K562 (cell line): Measurements from ENCODE around the gene LRP1. TPM values are rescaled to one million over a fixed set of nuclear protein-coding genes. Genes with fewer than 3 reads are reported as not detected.

Experiments
- ATAC-seq: fragments of 200-7000 bp; cut with Tn5 transposase; 3 replicates; pipeline ENCODE4 v1.9.1; 2020; ENCODE audit warnings: moderate library complexity
- BruUV-seq: library from RNA; stranded (reverse); fragments of 400-500 nt; replicated peaks from 2 replicates; lab custom pipeline; 2021; lab: Mats Ljungman, UMichigan
- CTCF ChIA-PET: fragments of 300-600 bp; formaldehyde crosslinking; extraction: SDS; loops from one replicate; lab custom pipeline; 2021; ENCODE audit warnings: low intra/inter-chr PET ratio; lab: Yijun Ruan, JAX
- POLR2A ChIA-PET: fragments of 300-600, 350-650 bp; sonication (Branson Sonifier 250); formaldehyde crosslinking; extraction: SDS; loops from one replicate; lab custom pipeline; 2021; ENCODE audit warnings: antibody characterized with exemption, inconsistent platforms; lab: Yijun Ruan, JAX
- DNase-seq, 4 experiments: peaks; one replicate each; pipeline versions ENCODE4 v3.0.0 to v3.0.0-alpha.2; 2011 to 2018; ENCODE audit warnings: low spot score in 3 of 4, mixed read lengths in 3 of 4; ENCODE audit errors: extremely low read depth in 1 of 4
- FAIRE-seq: peaks from 2 replicates; lab custom pipeline; 2011; peaks lifted over from hg19 to GRCh38; lab: Jason Lieb, UNC
- H2AFZ ChIP-seq: 2 replicates; pipeline ENCODE4 v1.6.0; 2011; ENCODE audit warnings: low read depth, low read length, control low read depth, inconsistent platforms
- H3K27ac ChIP-seq: fragments of 200-600 bp; 3 replicates; pipeline ENCODE4 v1.8.0; 2011; ENCODE audit warnings: low read depth, mild to moderate bottlenecking, control low read depth, inconsistent platforms, low read length, moderate library complexity, mixed read lengths; ENCODE audit errors: extremely low read depth
- H3K27me3 ChIP-seq, 2 experiments: fragments of 300-600 bp in 1 of 2; 2 replicates in 1 of 2; 3 replicates in 1 of 2; pipeline versions ENCODE4 v1.6.0 to v1.8.0; 2011; ENCODE audit warnings: inconsistent platforms in 2 of 2, low read length in 2 of 2, mild to moderate bottlenecking in 1 of 2, mixed read lengths in 1 of 2, moderate library complexity in 1 of 2; ENCODE audit not compliant: control insufficient read depth in 2 of 2, insufficient read depth in 2 of 2
- H3K36me3 ChIP-seq: fragments of 300-600 bp; 3 replicates; pipeline ENCODE4 v1.8.0; 2011; ENCODE audit warnings: mild to moderate bottlenecking, low read length, inconsistent platforms; ENCODE audit not compliant: control insufficient read depth, insufficient read depth
- H3K4me1 ChIP-seq, 2 experiments: fragments of 200-600 bp in 1 of 2; replicated peaks in 1 of 2; 2 replicates in 1 of 2; 3 replicates in 1 of 2; pipeline versions ENCODE4 v1.5.1 to v1.8.0; 2011; ENCODE audit warnings: inconsistent platforms in 2 of 2, low read length in 2 of 2, mild to moderate bottlenecking in 1 of 2, mixed read lengths in 1 of 2, moderate library complexity in 1 of 2; ENCODE audit not compliant: control insufficient read depth in 2 of 2, insufficient read depth in 2 of 2
- H3K4me2 ChIP-seq: 2 replicates; pipeline ENCODE4 v1.6.1; 2011; ENCODE audit warnings: low read length, control low read depth, inconsistent platforms, mixed read lengths; ENCODE audit not compliant: insufficient read depth
- H3K4me3 ChIP-seq: fragments of 200-600 bp; sonication (generic), shearing (Covaris generic); 2 replicates; pipeline ENCODE4 v1.5.1; 2016; ENCODE audit warnings: control low read depth, inconsistent platforms
- H3K79me2 ChIP-seq: fragments of 200-600 bp; 3 replicates; pipeline ENCODE4 v1.8.0; 2011; ENCODE audit warnings: low read length, inconsistent platforms; ENCODE audit not compliant: control insufficient read depth, insufficient read depth
- H3K9ac ChIP-seq, 2 experiments: 2 replicates each; pipeline versions ENCODE4 v1.6.0 to v1.6.1; 2011; ENCODE audit warnings: low read depth in 2 of 2, low read length in 2 of 2, control low read depth in 1 of 2, inconsistent platforms in 1 of 2, mild to moderate bottlenecking in 1 of 2, mixed read lengths in 1 of 2; ENCODE audit not compliant: insufficient read depth in 1 of 2
- H3K9me1 ChIP-seq: one replicate; pipeline ENCODE4 v1.6.0; 2011; ENCODE audit warnings: inconsistent platforms, mild to moderate bottlenecking, low read length, moderate library complexity; ENCODE audit not compliant: control insufficient read depth, insufficient read depth
- H3K9me3 ChIP-seq: replicated peaks from 2 replicates; pipeline ENCODE4 v1.5.1; 2011; ENCODE audit warnings: low read depth, low read length, inconsistent platforms; ENCODE audit not compliant: control insufficient read depth, insufficient read depth
- H4K20me1 ChIP-seq: replicated peaks from 2 replicates; pipeline ENCODE4 v1.6.1; 2011; ENCODE audit warnings: low read length, inconsistent platforms, mixed read lengths; ENCODE audit not compliant: control insufficient read depth, insufficient read depth
- ARID1B ChIP-seq: fragments of 450-650 bp; IDR thresholded peaks from 2 replicates; pipeline ENCODE4 v1.6.1; 2016; ENCODE audit warnings: antibody characterized with exemption, mild to moderate bottlenecking, inconsistent platforms
- BRD9 ChIP-seq: fragments of 450-650 bp; IDR thresholded peaks from 2 replicates; pipeline ENCODE4 v1.6.1; 2018; ENCODE audit warnings: low read depth; ENCODE audit not compliant: partially characterized antibody
- CREB1 ChIP-seq, 2 experiments: sonication (generic) in 1 of 2; formaldehyde crosslinking in 1 of 2; IDR thresholded peaks; 2 replicates each; pipeline versions ENCODE4 v1.6.1 to v1.8.0; 2012 to 2022; ENCODE audit warnings: inconsistent platforms in 1 of 2, mild to moderate bottlenecking in 1 of 2, missing genetic modification reagents in 1 of 2, moderate library complexity in 1 of 2
- ELF4 ChIP-seq: fragments of 450-650 bp; formaldehyde crosslinking; IDR thresholded peaks from 2 replicates; pipeline ENCODE4 v1.4.0; 2022; ENCODE audit warnings: missing genetic modification characterization
- LEF1 ChIP-seq: fragments of 450-650 bp; IDR thresholded peaks from 2 replicates; pipeline ENCODE4 v1.6.1; 2016; ENCODE audit warnings: mild to moderate bottlenecking
- MEIS2 ChIP-seq: fragments of 450-650 bp; IDR thresholded peaks from 2 replicates; pipeline ENCODE4 v1.6.1; 2014; ENCODE audit warnings: mild to moderate bottlenecking; ENCODE audit not compliant: partially characterized antibody
- NR2C1 ChIP-seq, 2 experiments: fragments of 450-650 bp; IDR thresholded peaks; 2 replicates each; pipeline ENCODE4 v1.6.1; 2017; ENCODE audit warnings: mild to moderate bottlenecking in 2 of 2, antibody characterized with exemption in 1 of 2, inconsistent platforms in 1 of 2, missing compliant biosample characterization in 1 of 2, missing genetic modification characterization in 1 of 2
- OTX1 ChIP-seq: fragments of 450-650 bp; formaldehyde crosslinking; IDR thresholded peaks from 2 replicates; pipeline ENCODE4 v1.4.0; 2022; ENCODE audit warnings: mild to moderate bottlenecking
- PTTG1 ChIP-seq: fragments of 450-650 bp; IDR thresholded peaks from 2 replicates; pipeline ENCODE4 v1.6.1; 2016; ENCODE audit warnings: low read depth, mild to moderate bottlenecking, missing genetic modification characterization, missing compliant biosample characterization
- RBM39 ChIP-seq: fragments of 200-400 bp; formaldehyde crosslinking; optimal IDR thresholded peaks from 2 replicates; pipeline ENCODE3; 2018; ENCODE audit warnings: low read depth, low read length
- RFX7 ChIP-seq: fragments of 250-450 bp; sonication (Bioruptor Pico); IDR thresholded peaks from 2 replicates; pipeline ENCODE4 v1.5.1; 2021; ENCODE audit warnings: mild to moderate bottlenecking
- RUNX1 ChIP-seq: sonication (generic); IDR thresholded peaks from 2 replicates; pipeline ENCODE4 v1.6.1; 2016; ENCODE audit warnings: antibody characterized with exemption, low read depth
- SMARCC2 ChIP-seq: fragments of 450-650 bp; IDR thresholded peaks from 2 replicates; pipeline ENCODE4 v1.6.1; 2017; ENCODE audit warnings: antibody characterized with exemption, moderate library complexity, mild to moderate bottlenecking, low read depth
- XRCC3 ChIP-seq: fragments of 450-650 bp; IDR thresholded peaks from 2 replicates; pipeline ENCODE4 v1.6.1; 2017; ENCODE audit warnings: mild to moderate bottlenecking, moderate library complexity
- ZBTB1 ChIP-seq: sonication (generic); formaldehyde crosslinking; IDR thresholded peaks from 2 replicates; pipeline ENCODE4 v1.8.1; 2023; ENCODE audit warnings: missing genetic modification reagents, low read depth, mild to moderate bottlenecking, borderline replicate concordance
- WGBS: fragments of 100-300 bp; shearing (Covaris generic); methylation state at CpG from one replicate; pipeline ENCODE4 v1.1.6; 2016; ENCODE audit warnings: low coverage, mixed read lengths; ENCODE audit not compliant: insufficient coverage; ENCODE audit errors: missing lambda C conversion rate; 5-methylcytosine and 5-hydroxymethylcytosine counted together
- in situ Hi-C: fragments of 300-500 bp; cut with MboI; formaldehyde crosslinking; loops from 4 replicates; pipeline ENCODE4 v1.15.0; 2018; ENCODE audit warnings: inconsistent platforms, mixed read lengths
- intact Hi-C: fragments of 100-400 bp; cut with micrococcal nuclease; formaldehyde crosslinking; loops from 2 replicates; pipeline ENCODE4 v1.14.2; 2022
- polyA plus RNA-seq, 8 experiments: library from polyadenylated mRNA; depleted of rRNA in 4 of 8; stranded (reverse) in 5 of 8; unstranded in 3 of 8; fragments of >200 nt; fragmentation: Nextera tagmentation in 2 of 8; fragmentation: Illumina TruSeq in 1 of 8; extraction: Ambion mirVana in 2 of 8; extraction: Trizol in 1 of 8; gene quantifications; 2 replicates each; pipeline versions ENCODE4 v1.2.1 to v1.2.3, GENCODE V29; 2011 to 2014; ENCODE audit warnings: inconsistent platforms in 1 of 8, missing spikeins in 1 of 8
- total RNA-seq, 7 experiments: library from RNA; depleted of rRNA in 6 of 7; stranded (reverse); fragments of >200 nt in 6 of 7; fragmentation: Illumina TruSeq in 2 of 7; extraction: Trizol in 2 of 7; gene quantifications; 2 replicates each; pipeline versions ENCODE4 v1.2.1 to v1.2.3, GENCODE V29; 2011 to 2021; ENCODE audit warnings: low replicate concordance in 1 of 7
- TF ChIP-seq, protein P1 (sequence below), 3 experiments: fragments of 200-800 bp in 1 of 3; sonication (Bioruptor generic) in 1 of 3; sonication (generic) in 1 of 3; formaldehyde crosslinking in 1 of 3; IDR thresholded peaks; 2 replicates each; pipeline versions ENCODE4 v1.6.1 to v1.8.0; 2016 to 2022; ENCODE audit warnings: mild to moderate bottlenecking in 2 of 3, missing compliant biosample characterization in 2 of 3, missing genetic modification characterization in 2 of 3, missing genetic modification reagents in 1 of 3
- TF ChIP-seq, protein P2 (sequence below): sonication (generic); formaldehyde crosslinking; IDR thresholded peaks from 2 replicates; pipeline ENCODE4 v1.5.0; 2020; ENCODE audit warnings: missing genetic modification reagents
- TF ChIP-seq, protein P3 (sequence below): sonication (generic); formaldehyde crosslinking; IDR thresholded peaks from 2 replicates; pipeline ENCODE4 v1.9.0; 2022; ENCODE audit warnings: mild to moderate bottlenecking, missing genetic modification reagents

Gene LRP1
- total and polyA plus RNA-seq, 9 of the 15 experiments (the other 6 are each of a cell fraction or from before 2014, with no cell fraction given) = 0.04 to 0.64 (median 0.19) TPM; not detected in 2

DNA sequence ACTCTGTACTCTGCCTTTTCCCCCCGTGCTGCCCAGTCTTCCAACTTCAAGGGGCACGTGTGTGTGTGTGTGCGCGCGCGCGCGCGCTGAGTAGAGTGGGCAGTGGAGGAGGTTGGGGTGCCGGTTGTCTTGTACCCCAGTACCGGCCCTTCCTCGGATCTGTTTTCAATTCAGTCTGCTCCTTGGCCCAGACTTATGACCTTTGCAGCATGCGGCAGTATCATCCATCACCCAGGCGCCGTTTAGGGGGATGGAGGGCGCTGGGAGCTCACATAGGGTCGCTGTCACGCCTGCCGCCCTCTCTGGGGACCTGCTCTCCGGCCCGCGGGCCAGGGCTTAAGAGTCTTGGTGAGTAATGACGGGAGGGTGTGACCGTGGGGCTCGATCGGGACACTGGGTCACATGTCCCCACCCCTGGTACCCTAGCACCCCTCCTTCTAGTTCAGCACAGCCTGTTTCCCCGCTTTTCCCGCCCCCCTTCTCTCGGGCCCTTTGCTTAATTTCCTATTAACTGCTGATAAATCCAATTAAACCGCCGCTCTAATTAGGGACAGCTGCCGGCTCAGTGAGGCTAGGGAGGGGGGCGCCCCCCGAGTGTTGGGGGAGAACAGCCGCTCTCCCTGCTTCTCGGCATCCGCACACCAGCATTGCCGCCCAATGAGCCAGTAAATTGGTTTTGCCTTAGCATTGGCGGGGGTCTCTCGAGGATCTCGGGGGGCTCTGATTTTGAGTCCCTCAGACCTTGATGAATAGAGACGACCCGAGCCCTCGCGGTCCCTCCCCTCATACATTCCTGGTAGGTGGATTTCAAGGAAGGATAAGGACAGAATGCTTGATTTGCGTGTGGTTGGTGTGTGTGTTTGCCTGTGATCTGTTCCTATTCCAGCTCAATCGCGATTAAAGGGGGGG lies 113.4 kb downstream of the LRP1 start:
- FAIRE-seq = no peak
- Histone ChIP-seq H3K4me3 (no peak overlapping the region), H3K27ac (no peak overlapping the region), H3K4me1 (peaks cover 43 to 74% of the 10 kb centered on the region in 2 experiments), H3K9me1 (no peaks in the 10 kb centered on the region), H3K27me3 (peaks cover 2 to 23% of the 10 kb centered on the region in 2 experiments; a peak in 3 of 5 replicates), H3K36me3 (no peaks in the 10 kb centered on the region), H3K9ac (no peak overlapping the region), H2AFZ (no peak overlapping the region), H3K4me2 (no peak overlapping the region), H3K79me2 (no peaks in the 10 kb centered on the region), H3K9me3 (no peaks in the 10 kb centered on the region), H4K20me1 (peaks cover 8% of the 10 kb centered on the region)
- 25% methylated on average over 47 of the region's 48 CpGs for WGBS
- ChIA-PET CTCF (interaction anchor here (0.7 to 6.6 kb wide), 3 partner anchors 28 to 358 kb away, joined by 3 to 186 read pairs (median 80); partner anchors contain the start of gene NXPH4), POLR2A (interaction anchor here (0.6 to 4.7 kb wide), 6 partner anchors 8 to 45 kb away, joined by 3 to 33 read pairs (median 4); partner anchors contain the start of gene SHMT2)
- no TSS peak for BruUV-seq
- in situ Hi-C loops = loop anchor here (5.0 kb wide), 1 partner anchor 34 kb away; no protein-coding TSS in a partner anchor
- intact Hi-C loops = loop anchor here (5.0 to 10.0 kb wide), 3 partner anchors 44 to 164 kb away; partner anchors contain the start of genes LRP1 and NEMP1
- no peak for DNase-seq
- ATAC-seq = no peak
- TF ChIP-seq, protein P1, sequence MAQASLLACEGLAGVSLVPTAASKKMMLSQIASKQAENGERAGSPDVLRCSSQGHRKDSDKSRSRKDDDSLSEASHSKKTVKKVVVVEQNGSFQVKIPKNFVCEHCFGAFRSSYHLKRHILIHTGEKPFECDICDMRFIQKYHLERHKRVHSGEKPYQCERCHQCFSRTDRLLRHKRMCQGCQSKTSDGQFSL (CRISPR knock-in tag; IDR thresholded peaks at IDR 0.05) = 0 out of 2 replicates have a peak, but pooled peaks have one; percentile 17
- TF ChIP-seq, protein P1 (tag; IDR thresholded peaks at IDR 0.05) = no peak
- TF ChIP-seq, protein P2, sequence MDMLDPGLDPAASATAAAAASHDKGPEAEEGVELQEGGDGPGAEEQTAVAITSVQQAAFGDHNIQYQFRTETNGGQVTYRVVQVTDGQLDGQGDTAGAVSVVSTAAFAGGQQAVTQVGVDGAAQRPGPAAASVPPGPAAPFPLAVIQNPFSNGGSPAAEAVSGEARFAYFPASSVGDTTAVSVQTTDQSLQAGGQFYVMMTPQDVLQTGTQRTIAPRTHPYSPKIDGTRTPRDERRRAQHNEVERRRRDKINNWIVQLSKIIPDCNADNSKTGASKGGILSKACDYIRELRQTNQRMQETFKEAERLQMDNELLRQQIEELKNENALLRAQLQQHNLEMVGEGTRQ = peak; percentile 27; the same call in 1 of the 2 replicates
- TF ChIP-seq XRCC3 = no peak
- TF ChIP-seq BRD9 = no peak
- no peak for TF ChIP-seq RBM39
- peak; percentile 9 for TF ChIP-seq MEIS2
- TF ChIP-seq ZBTB1 (CRISPR knock-in tag) = 0 out of 2 replicates have a peak, but pooled peaks have one; percentile 14
- TF ChIP-seq SMARCC2 = no peak
- TF ChIP-seq NR2C1 (IDR thresholded peaks at IDR 0.05) = no peak
- TF ChIP-seq NR2C1 (tag; IDR thresholded peaks at IDR 0.05) = no peak
- TF ChIP-seq LEF1 = no peak
- no peak for TF ChIP-seq ELF4
- TF ChIP-seq PTTG1 (tag) = no peak
- TF ChIP-seq, protein P3, sequence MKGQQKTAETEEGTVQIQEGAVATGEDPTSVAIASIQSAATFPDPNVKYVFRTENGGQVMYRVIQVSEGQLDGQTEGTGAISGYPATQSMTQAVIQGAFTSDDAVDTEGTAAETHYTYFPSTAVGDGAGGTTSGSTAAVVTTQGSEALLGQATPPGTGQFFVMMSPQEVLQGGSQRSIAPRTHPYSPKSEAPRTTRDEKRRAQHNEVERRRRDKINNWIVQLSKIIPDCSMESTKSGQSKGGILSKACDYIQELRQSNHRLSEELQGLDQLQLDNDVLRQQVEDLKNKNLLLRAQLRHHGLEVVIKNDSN = peak; percentile 61
- no peak for TF ChIP-seq ARID1B
- no peak for TF ChIP-seq OTX1
- TF ChIP-seq RFX7 = no peak
- no peak for TF ChIP-seq CREB1 (IDR thresholded peaks at IDR 0.05)
- TF ChIP-seq CREB1 (CRISPR knock-in tag; IDR thresholded peaks at IDR 0.05) = 0 out of 2 replicates have a peak, but pooled peaks have one; percentile 13
- no peak for TF ChIP-seq RUNX1
